OCI-LY1 (cell line): ENCODE results near the gene CACNG4.

Experiments used
- EZH2 ChIP-seq: fragments of 200-600 bp; sonication (generic), shearing (Covaris generic); IDR thresholded peaks from 2 replicates; pipeline ENCODE4 v1.8.0; 2017; ENCODE audit warnings: borderline replicate concordance, mixed run types, mild to moderate bottlenecking, antibody characterized with exemption, low read length, moderate library complexity, mixed read lengths
- TF ChIP-seq, protein P1 (sequence below): fragments of 200-600 bp; sonication (generic), shearing (Covaris generic); IDR thresholded peaks from 2 replicates; pipeline ENCODE4 v1.5.1; 2017; ENCODE audit warnings: mild to moderate bottlenecking, antibody characterized with exemption, low read length, moderate library complexity, mixed read lengths

GRCh38 chr17:66925811-66926500 is 38.6 kb upstream of the CACNG4 start:
- TF ChIP-seq, protein P1, sequence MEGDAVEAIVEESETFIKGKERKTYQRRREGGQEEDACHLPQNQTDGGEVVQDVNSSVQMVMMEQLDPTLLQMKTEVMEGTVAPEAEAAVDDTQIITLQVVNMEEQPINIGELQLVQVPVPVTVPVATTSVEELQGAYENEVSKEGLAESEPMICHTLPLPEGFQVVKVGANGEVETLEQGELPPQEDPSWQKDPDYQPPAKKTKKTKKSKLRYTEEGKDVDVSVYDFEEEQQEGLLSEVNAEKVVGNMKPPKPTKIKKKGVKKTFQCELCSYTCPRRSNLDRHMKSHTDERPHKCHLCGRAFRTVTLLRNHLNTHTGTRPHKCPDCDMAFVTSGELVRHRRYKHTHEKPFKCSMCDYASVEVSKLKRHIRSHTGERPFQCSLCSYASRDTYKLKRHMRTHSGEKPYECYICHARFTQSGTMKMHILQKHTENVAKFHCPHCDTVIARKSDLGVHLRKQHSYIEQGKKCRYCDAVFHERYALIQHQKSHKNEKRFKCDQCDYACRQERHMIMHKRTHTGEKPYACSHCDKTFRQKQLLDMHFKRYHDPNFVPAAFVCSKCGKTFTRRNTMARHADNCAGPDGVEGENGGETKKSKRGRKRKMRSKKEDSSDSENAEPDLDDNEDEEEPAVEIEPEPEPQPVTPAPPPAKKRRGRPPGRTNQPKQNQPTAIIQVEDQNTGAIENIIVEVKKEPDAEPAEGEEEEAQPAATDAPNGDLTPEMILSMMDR: no peak
- TF ChIP-seq EZH2: no peak
